B cell (primary cell): Measurements from ENCODE around the gene RPS3A.

ENCODE experiments used
- EZH2 ChIP-seq: IDR thresholded peaks from 2 replicates; pipeline ENCODE4 v1.6.1; 2012; ENCODE audit warnings: borderline replicate concordance, low read depth, mild to moderate bottlenecking, moderate library complexity, low read length; ENCODE audit not compliant: insufficient read depth, poor library complexity, severe bottlenecking
- TF ChIP-seq, protein P1 (sequence below): fragments of 200-600 bp; IDR thresholded peaks from one replicate; pipeline ENCODE4 v1.8.0; 2022; ENCODE audit warnings: antibody characterized with exemption, mild to moderate bottlenecking

DNA sequence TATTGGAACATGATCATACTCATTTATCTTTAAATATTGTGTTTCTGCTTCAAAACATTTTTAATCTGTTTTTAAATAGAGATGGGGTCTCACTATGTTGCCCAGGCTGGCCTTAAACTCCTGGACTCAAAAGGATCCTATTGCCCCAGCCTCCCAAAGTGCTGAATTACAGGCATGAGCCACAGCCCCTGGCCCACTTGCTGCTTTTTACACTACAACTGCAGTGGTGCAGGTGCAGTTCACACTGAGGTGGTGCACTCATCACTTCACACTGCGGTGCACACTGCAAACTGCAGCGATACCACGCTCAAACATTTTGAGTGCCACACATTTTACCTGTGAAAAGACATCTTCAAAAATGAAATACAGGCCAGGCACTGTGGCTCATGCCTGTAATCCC, 10.8 kb downstream of the RPS3A start:
- TF ChIP-seq, protein P1, sequence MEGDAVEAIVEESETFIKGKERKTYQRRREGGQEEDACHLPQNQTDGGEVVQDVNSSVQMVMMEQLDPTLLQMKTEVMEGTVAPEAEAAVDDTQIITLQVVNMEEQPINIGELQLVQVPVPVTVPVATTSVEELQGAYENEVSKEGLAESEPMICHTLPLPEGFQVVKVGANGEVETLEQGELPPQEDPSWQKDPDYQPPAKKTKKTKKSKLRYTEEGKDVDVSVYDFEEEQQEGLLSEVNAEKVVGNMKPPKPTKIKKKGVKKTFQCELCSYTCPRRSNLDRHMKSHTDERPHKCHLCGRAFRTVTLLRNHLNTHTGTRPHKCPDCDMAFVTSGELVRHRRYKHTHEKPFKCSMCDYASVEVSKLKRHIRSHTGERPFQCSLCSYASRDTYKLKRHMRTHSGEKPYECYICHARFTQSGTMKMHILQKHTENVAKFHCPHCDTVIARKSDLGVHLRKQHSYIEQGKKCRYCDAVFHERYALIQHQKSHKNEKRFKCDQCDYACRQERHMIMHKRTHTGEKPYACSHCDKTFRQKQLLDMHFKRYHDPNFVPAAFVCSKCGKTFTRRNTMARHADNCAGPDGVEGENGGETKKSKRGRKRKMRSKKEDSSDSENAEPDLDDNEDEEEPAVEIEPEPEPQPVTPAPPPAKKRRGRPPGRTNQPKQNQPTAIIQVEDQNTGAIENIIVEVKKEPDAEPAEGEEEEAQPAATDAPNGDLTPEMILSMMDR, result no peak
- no peak for TF ChIP-seq EZH2
